ACC112 (cell line): ENCODE data around the gene TMBIM1.

Experiments
- H2AFZ ChIP-seq: fragments of 200-600 bp; sonication (generic); one replicate; pipeline ENCODE4 v1.6.0; 2017; ENCODE audit warnings: antibody characterized with exemption, low read length; ENCODE audit not compliant: unreplicated experiment
- H3K27ac ChIP-seq: fragments of 200-600 bp; sonication (generic); 2 replicates; pipeline ENCODE4 v1.5.1; 2014; ENCODE audit warnings: low read depth, mild to moderate bottlenecking, antibody characterized with exemption, low read length, moderate library complexity
- H3K27me3 ChIP-seq: fragments of 200-600 bp; sonication (generic); 2 replicates; pipeline ENCODE4 v1.6.1; 2014; ENCODE audit warnings: mild to moderate bottlenecking, antibody characterized with exemption, low read length, moderate library complexity, mixed read lengths; ENCODE audit not compliant: insufficient read depth
- H3K36me3 ChIP-seq: fragments of 200-600 bp; sonication (generic); 2 replicates; pipeline ENCODE4 v1.6.1; 2016; ENCODE audit warnings: mild to moderate bottlenecking, antibody characterized with exemption, low read length, moderate library complexity, mixed read lengths; ENCODE audit not compliant: insufficient read depth
- H3K4me1 ChIP-seq: fragments of 200-600 bp; sonication (generic); one replicate; pipeline ENCODE4 v1.6.1; 2016; ENCODE audit warnings: low read length, mixed read lengths; ENCODE audit not compliant: insufficient read depth, unreplicated experiment, control insufficient read depth
- H3K4me3 ChIP-seq: fragments of 200-600 bp; sonication (generic); 2 replicates; pipeline ENCODE4 v1.5.1; 2014; ENCODE audit warnings: mild to moderate bottlenecking, low read depth, low read length
- H3K79me2 ChIP-seq: fragments of 200-600 bp; sonication (generic); one replicate; pipeline ENCODE4 v1.6.0; 2016; ENCODE audit warnings: low read length; ENCODE audit not compliant: control insufficient read depth, unreplicated experiment, insufficient read depth

TMBIM1 gene

DNA sequence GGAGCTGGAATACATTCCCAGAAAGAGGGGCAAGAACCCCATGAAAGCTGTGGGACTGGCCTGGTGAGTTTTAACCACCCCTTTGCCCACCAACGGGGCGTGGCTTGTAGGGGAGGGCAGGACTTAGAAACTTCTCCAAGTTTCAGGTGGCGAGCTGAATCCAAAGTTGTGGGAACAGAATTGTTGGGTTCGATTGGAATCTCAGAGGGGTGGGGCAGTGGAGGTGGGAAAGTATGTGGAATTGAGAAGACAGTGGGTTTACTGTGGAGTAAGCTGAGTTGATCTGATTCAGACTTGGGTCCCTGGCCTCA is 20.9 kb downstream of the TMBIM1 start:
- no peak overlapping the region for H2AFZ ChIP-seq
- H3K27ac ChIP-seq: no peak overlapping the region
- H3K4me1 ChIP-seq: peaks cover 16% of the 10 kb centered on the region
- peak overlapping the region; percentile 77 for H3K4me3 ChIP-seq
- peaks cover 9% of the 10 kb centered on the region; the same call in 1 of the 2 replicates for H3K36me3 ChIP-seq
- H3K27me3 ChIP-seq: no peaks in the 10 kb centered on the region
- peaks cover 22% of the 10 kb centered on the region for H3K79me2 ChIP-seq

DNA sequence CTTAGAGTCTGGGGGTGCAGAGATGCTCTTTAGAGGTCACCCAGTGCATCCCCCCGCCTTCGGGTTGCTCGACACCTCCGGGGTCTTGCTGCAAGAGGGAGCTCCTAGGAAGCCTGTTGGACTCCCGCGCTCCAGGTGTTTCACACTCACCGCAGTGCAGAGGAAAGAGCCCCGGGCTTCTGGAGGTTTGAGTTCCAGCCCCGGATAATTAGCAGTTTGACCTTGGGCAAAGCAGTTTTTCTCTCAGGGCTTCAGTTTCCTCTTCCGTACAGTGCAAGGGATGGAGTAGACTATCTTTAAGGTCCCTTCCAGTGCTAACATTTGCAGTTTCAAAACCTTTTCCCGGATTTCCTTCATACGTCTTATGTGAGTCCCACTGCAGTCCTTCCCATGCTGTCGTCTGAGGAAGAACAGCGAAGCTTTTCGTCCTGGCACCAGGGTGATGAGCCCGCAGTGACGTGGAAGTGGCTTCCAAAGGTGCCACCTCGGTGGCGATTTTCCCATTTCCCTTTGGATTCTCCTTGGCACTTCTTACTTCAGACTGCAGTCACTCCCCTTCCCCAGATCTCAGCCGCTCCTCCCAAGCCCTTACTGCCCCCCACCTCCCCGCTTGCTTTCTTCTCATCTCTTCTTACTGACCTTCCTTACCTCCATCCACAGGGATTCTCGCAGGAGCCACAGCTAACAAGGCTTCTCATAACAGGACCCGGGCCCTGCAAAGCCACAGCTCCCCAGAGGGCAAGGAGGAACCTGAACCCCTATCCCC is 21.4 kb downstream of the TMBIM1 start:
- H3K27me3 ChIP-seq: no peaks in the 10 kb centered on the region
- peak overlapping the region; percentile 77 for H3K4me3 ChIP-seq
- H3K79me2 ChIP-seq: peaks cover 22% of the 10 kb centered on the region
- no peak overlapping the region for H3K27ac ChIP-seq
- peaks cover 9% of the 10 kb centered on the region; the same call in 1 of the 2 replicates for H3K36me3 ChIP-seq
- H2AFZ ChIP-seq: no peak overlapping the region
- peaks cover 16% of the 10 kb centered on the region for H3K4me1 ChIP-seq

GRCh38 chr2:218269900-218270720 is 22.2 kb downstream of the TMBIM1 start, which contains the start of the genes AAMP and PNKD:
Gene AAMP (minus strand): TSS chr2:218270137. CDS start chr2:218270086, 51 bp downstream.
Gene PNKD (plus strand): TSS chr2:218270519. CDS start chr2:218270536, 17 bp downstream.
- H3K79me2 ChIP-seq: peaks cover 22% of the 10 kb centered on the region
- H3K4me3 ChIP-seq: peak within 1 kb of the TSS; percentile 90
- H3K36me3 ChIP-seq: peaks cover 9% of the 10 kb centered on the region; the same call in 1 of the 2 replicates
- peaks cover 16% of the 10 kb centered on the region for H3K4me1 ChIP-seq
- H3K27ac ChIP-seq: peak within 1 kb of the TSS; percentile 24; the same call in 1 of the 2 replicates
- H2AFZ ChIP-seq: no peak within 1 kb of the TSS
- no peaks in the 10 kb centered on the region for H3K27me3 ChIP-seq

GRCh38 chr2:218267259-218267658 is 25.0 kb downstream of the TMBIM1 start:
- peaks cover 22% of the 10 kb centered on the region for H3K79me2 ChIP-seq
- H3K4me1 ChIP-seq: peaks cover 12% of the 10 kb centered on the region
- no peaks in the 10 kb centered on the region; the same call in 1 of the 2 replicates for H3K36me3 ChIP-seq

DNA sequence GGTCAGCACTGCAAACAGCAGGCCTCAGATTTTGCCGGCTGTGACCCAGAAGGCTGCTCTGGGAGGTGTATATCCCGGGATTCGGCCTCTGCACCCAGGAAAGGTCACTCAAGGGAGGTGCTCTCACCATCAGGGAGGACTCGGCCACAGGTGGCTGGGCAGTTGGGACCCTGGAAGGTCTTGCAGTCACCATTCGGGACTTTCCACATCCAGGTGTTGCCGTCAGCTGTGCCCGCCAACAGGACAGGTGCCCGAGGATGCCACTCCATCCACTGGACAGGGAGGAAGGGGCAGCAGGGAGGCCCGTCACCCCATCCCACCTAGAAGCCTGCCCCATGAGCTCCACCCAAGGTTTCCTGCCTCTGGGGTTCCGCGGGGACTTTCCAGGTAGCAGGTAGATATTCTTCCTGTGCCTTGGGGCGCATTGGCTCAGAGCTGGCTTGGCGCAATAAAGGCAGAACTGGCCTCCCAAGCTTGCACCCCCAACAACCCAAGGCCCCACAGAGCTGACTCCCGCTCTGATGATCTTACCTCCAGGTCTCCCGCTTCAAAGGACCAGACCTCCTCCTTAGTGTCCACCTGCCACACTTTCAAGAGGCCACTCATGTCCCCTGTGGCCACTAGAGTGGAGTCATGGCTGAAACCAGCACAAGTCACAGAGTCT is 25.9 kb downstream of the TMBIM1 start:
- no peak overlapping the region for H3K4me3 ChIP-seq
- no peaks in the 10 kb centered on the region for H3K27me3 ChIP-seq
- no peak overlapping the region for H3K27ac ChIP-seq
- peaks cover 4% of the 10 kb centered on the region for H3K4me1 ChIP-seq
- peaks cover 16% of the 10 kb centered on the region for H3K79me2 ChIP-seq
- no peak overlapping the region for H2AFZ ChIP-seq
- no peaks in the 10 kb centered on the region; the same call in 1 of the 2 replicates for H3K36me3 ChIP-seq

More at GRCh38 chr2:218267259-218267658, 25.0 kb downstream of the TMBIM1 start:
- no peak overlapping the region for H3K4me3 ChIP-seq
- H3K27me3 ChIP-seq: no peaks in the 10 kb centered on the region
- no peak overlapping the region for H2AFZ ChIP-seq
- H3K27ac ChIP-seq: no peak overlapping the region

DNA sequence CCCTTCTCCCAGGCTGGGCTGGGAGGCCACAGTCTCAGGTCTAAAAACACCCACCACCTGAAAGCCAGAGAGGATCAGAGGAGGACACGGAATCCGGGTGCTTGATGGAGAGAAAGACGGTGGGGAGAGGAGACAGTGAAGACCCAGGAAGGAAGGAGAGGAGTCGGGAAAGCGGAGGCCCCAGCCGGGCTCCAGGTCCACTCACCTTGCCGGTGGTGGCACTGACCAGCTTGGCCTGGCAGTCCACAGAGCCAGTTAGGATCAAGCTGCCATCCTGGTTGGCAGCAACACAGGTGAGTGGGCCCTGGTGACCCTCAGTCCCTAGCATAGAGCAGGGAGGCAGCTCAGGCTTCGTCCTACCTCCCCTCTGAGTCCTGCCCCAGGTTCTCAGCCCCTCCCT is 26.7 kb downstream of the TMBIM1 start:
- Histone ChIP-seq H3K27me3 (no peaks in the 10 kb centered on the region), H3K4me3 (no peak overlapping the region), H3K4me1 (peaks cover 4% of the 10 kb centered on the region), H3K27ac (no peak overlapping the region), H3K79me2 (peaks cover 9% of the 10 kb centered on the region), H3K36me3 (no peaks in the 10 kb centered on the region; the same call in 1 of the 2 replicates), H2AFZ (no peak overlapping the region)

- Histone ChIP-seq H3K79me2 (peaks cover 9% of the 10 kb centered on the region), H3K27ac (no peak overlapping the region), H3K36me3 (no peaks in the 10 kb centered on the region; the same call in 1 of the 2 replicates), H3K4me1 (peaks cover 4% of the 10 kb centered on the region), H2AFZ (no peak overlapping the region), H3K27me3 (no peaks in the 10 kb centered on the region), H3K4me3 (no peak overlapping the region)
Observed at GRCh38 chr2:218264773-218265561, 27.3 kb downstream of the TMBIM1 start.

DNA sequence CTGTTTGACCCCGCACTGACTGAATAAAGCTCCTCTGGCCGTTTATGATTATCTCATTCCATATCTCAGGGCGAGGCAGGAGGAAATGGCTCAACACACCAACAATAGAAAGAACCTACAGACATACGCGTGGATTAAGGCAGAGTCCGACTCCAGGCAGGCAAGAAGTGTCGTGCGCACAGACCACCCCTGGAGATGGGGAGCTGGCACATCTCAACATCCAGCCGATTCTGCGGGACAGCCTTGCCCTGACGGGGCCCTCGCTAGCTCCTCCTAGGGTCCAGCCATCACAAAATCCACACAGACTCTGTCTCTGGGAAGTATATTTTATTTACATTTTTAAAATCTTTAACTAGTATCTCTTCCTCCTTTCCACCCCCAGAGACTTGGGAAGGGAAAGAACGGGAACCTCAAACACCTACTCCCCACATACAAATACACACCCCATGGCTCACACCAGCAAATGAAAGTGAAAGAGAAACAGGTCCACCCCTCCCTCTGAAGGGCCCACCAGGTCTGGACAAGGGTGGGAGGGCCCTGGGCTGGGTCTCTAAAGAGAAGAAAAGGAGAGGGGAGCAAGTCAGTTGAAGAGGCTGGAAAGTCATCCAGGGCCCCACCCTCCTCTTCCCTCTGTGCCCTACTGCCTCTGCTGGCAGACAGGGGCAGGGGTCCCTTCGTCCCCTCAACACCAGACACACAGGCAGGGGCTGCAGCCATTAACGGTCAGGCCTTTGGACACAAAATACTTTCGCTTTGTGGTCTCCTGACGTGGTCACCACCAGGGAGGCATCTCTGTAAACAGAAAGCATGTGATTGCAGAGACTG is 28.3 kb downstream of the TMBIM1 start:
- Histone ChIP-seq H3K27ac (no peak overlapping the region), H3K4me1 (peaks cover 13% of the 10 kb centered on the region), H2AFZ (no peak overlapping the region), H3K27me3 (no peaks in the 10 kb centered on the region), H3K36me3 (no peaks in the 10 kb centered on the region; the same call in 1 of the 2 replicates), H3K4me3 (no peak overlapping the region), H3K79me2 (peaks cover 2% of the 10 kb centered on the region)
